ENCODE data around the gene ABCB11.

GRCh38 chr2:169026056-169026455 is 5.1 kb downstream of the ABCB11 start:
- TF ChIP-seq CTCF (IDR thresholded peaks at IDR 0.05) (no peak), POLR2A (IDR thresholded peaks at IDR 0.05) (no peak)

Data from thyroid gland (tissue), 4 donors.